Inflammatory macrophage treated with lipopolysaccharide for 1 hour (primary cell): ENCODE results near the gene COMT.

Source experiments
- DNase-seq, 2 donors: peaks; one replicate each; pipeline ENCODE4 v3.0.0-alpha.2; 2020 to 2022

Gene COMT

DNA sequence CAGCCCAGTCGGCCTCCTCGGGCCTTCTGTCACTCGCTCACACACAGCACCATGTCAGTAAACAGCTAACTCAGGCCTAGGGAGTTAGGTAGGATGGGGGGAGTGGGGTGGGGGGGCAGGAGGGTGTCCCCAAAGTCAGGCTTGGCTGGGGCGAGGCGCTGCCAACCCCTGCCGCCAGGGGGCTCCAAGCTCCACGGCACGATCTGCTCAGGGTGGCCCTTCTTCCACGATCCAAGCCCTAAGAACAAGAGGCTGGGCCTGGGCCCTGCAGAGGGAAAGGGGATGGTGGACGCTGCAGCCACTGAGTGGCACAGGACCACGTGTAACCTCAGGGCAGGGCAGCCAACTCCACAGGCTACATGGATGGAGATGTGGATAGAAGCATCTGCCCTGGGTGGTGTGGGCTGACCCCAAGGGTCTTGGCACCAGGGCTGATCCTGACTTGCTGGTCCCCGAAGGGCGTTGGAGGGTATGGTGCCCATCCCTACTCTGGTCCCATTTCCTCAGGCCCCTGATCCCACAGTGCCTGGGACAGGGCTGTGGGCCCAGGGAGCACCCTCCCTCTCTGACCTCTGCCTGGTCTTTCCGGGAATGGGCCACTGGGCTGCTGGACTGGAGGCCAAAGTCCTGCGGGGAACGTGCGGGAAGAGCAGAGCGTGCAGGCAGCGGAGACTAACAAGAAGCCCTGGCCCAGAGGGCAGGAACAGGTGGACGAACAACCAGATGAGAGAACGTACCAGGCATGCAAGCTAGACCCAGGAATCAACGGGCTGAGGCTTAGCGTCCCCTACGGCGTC is 29.1 kb downstream of the COMT start:
- DNase-seq = peak in 1 of 2 donors; percentile 77

DNA sequence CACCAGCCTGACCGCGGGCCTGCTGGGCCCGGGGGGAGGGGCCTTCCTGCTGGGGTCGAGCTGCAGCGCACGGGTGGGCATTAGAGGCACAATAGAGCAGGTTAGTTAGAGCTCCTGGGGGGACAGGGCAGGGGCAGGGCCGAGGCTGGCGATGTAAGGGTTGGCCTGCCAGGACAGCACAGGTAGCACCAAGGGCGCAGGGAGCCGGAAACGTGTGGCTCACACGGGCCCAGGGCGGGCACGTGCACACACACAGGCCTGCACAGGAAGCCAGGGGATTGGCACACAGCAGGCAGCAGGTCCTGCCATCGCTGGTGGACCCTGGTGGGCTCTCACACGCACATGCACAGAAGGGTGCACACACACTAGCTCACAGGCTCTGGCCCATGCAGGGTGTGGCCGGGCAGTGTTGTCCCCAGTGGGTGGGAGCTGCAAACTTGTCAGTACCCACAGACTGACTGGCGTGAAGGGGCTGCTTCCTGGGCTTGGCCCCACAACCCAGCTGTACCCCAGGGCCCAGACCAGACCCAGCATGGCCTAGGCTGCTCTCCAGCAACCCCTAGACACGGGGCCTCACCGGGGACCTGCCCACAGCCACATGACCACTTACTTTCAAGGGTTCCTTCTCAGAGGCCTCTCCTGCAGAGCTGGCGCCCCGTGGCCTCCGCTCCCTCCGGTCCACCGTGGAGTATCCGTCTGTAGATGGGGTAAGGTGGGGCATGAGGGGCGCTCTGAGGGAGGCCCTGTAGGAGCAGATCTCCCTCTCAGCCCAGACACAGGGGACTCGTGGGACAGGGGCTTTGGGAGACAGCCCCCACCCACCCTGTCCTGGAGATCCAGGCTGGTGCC is 29.9 kb downstream of the COMT start:
- no peak for DNase-seq

DNA sequence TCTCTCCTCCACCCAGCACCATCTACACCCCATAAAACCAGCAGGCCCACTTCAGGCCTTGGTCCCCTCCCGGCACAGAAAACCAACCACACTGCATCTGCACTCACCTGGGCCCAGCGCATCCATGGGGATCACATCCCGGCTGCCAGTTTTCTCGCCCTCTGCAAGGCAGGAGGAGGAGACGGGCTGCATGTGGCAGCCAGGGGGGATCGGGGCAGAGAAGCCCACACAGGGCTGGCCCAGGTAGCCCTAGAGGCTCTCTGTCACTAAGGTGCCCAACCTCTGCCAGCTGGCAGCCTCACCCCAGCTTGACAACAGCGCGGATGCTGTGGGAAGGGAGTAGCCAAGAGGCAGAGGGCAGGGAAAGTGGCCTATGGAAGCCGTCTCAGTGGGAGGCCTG is 30.7 kb downstream of the COMT start:
- no peak for DNase-seq

DNA sequence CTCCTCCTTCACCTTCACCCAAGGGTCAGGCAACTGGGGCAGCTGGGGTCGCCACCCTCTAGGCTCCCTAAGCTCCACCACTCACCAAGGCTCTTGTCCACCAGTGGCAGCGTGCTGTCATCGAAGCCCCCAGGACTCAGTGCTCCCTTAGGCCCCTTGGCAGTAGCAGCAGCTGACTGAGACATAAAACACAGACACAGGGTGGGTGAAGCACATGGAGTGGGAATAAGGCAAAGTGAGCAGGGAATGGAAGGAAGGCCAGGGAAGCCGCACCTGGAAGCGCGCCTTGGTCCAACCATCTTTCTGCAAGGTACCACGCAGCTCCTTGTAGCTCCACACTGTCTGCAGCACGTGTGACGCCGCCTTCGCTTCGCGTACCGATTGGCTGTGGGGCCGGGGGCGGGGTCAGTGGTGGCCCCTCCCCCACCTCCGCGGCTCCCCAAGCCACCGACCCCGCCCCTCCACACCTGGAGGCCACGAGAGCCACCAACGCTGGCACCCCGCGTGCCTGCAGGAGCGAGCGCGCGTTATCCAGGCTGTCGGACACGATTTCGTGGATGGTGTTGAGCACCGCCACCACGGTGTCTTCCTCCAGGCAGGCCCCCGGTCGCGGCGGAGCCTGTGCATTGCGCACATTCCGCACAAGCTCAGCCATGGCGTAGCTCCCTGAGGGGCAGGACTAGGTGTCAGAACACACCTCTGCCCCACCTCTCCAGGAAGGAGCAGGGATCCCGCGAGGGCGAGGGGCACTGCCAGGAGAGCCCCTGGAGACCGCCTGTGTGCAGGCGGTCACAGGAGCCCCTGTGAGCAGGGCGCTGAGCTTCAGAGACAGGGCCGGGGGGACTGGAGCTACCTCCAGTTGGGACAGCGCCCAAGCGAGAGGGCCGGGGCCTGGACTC is 31.3 kb downstream of the COMT start:
- no peak for DNase-seq

DNA sequence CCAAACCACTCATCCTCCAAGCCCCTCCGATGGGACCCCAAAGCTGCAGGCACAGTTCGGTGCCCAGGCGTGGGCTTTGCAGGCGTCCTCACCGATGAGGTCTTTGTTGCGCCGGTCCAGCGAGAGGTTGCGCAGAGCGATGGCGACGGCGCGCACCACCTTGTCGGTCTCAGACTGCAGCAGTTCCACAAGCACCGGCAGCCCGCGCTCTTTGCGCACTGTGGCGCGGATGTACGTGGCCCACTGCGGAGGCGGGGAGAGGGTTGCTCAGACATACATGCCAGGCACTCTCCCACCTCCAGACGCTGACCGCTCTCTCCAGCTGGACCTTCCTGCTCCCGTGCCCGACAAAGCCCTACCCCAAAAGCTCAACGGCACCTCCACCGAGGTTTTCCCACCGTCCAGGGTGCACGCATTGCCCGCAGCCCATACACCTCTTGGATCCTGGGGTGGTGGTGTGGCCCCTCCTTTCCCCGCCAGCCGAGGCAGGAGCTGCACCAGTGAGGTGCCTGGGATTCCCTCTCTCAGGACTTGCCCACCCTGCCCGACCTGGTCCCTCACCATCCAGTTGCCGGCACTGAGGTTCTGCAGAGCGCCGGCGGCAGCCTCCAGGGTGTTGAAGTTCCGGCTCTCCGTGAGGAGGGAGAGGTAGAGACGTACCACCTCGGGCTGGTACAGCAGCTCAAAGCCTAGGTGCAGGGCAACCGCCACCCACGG is 32.1 kb downstream of the COMT start:
- DNase-seq = no peak

DNA sequence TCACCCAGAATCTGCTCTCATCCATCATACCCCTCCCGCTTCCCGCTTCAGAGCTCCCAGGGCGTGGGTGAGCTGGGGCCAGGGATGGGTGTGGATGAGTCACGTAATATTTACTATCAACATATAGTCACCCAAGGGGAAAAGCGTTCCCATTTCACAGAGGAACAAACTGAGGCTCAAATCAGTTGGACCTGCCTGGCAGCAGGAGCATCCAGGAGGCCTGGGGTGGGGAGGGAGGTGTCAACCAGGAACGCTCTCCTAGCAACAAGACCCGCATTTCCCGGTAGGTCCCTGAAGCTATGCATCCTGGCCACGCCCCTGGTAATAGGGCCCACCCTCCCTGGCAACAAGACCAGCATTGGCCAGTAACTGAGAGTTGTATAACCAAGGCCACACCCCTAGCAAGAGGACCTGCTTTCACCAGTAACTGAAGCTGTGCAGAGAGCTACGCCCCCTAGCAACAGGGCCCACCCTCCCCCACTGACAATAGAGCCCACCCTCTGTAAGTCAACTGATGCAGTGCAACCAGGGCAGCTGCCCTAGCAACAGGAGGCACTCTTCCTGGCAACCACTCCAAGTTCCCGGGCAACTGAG is 32.8 kb downstream of the COMT start:
- peak in 1 of 2 donors; percentile 6 for DNase-seq

DNA sequence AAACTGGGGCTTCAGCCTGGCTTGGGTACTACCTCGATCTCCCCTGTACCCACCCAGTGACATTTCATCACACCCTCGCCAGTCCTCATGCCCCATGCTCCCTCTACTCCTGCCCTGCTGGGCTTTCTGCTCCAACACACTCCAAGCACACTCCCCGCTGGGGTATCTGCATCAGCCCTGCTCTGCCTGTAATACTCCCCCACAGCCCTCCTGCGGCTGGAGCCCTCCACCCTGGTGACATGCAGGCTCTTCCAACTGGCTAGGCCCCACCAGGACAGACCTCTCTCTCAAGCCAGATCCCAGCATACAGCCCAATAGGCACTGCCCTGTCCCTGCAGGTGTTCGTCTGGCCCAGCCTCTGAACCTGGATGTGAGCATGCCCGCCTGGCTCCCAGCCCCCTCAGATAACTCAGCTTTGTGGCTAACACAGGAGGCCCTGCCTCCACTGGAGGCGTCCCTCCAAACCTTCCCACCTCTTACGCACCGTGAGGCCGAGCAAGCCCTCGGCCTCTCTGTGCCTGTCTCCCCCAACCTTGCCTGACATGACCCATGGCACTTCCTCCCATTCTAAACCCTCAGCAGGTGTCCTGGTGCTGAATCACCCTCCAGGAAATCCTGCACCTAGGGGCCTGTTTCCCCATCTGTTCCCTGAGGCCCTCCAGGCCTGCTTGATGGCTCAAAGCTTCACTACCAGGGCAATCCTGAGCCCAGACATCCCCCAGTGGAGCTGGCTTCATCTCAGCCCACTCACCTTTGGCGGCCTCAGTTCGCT is 33.5 kb downstream of the COMT start:
- DNase-seq = no peak

DNA sequence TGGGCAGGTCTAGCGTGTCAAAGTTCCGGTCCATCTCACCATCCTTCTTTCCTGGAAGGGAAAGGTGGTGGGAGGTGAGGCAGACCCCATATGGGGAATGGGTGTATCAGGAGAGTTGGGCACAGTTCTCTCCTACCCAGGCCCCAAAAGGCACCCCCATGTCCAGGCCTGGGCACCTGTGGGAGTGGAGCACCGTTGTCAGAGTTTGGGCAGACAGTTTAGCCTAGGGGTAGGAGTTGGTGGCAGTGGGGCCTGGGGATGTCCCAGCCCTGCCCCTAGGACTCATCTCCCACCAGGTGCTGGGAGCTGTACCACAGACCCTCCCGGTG is 34.1 kb downstream of the COMT start:
- no peak for DNase-seq

DNA sequence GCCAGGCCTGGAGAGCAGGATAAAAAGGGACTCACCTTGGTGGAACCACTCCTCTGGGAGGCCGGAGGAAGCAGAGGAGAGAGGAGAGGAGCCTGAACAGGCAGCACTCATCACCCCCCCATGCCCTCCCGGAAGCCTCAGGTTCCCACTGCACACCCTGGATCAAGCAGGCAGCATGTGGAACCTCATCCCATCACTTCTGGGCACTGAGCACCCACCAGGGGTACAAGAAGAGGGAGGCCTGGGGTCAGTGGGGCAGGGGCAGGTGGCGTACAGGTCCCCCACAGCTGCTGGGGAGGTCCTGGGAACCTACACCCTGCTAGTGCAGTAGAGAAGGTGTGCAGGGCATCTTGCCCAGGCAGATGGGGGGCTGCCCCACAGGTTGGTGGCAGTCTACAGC is 35.1 kb downstream of the COMT start:
- DNase-seq = no peak

DNA sequence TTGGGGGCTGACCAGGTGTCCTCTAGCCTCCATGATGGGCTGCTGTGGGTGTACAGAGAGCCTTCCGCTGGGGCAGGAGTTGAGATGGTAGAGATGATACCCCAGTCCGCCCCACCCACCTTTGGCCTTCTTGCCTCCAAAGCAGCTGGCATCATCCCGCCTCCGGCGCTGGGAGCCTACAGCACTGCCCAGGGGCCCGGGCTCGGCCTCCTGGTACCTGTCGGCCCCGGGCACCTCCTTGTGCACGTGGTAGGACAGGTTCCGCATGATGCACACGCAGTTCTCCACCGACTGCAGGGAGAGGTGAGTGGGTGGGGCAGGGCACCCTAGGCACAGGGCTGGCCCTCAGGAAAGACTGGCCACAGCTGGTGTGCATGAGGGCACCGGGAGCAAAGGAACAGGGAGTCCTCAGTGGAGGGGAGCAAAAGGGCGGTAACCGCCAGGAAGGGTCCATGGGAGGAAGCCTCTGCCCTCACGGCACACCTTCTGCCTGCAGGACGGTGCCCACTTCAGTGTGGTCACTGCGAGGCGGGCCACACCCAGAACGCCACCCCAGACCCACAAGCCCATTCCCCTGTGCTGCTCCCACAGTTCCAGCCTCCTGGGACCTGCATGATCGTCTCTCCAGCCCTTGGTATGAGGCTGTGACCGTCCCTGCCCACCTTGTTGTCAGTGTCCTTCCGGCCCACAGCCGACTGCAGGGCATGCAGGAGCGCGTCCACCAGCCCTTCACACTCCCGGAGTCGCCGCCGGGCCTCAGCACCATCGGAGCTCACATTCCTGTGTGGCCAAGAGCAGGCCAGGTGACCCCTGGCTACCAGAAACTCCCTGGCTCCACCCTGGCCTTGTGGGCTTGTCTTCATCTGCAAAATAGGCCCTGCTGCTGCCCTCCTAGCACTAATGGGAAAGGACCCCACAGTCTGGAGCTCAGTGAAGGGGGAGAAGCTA is 36.0 kb downstream of the COMT start:
- no peak for DNase-seq

DNA sequence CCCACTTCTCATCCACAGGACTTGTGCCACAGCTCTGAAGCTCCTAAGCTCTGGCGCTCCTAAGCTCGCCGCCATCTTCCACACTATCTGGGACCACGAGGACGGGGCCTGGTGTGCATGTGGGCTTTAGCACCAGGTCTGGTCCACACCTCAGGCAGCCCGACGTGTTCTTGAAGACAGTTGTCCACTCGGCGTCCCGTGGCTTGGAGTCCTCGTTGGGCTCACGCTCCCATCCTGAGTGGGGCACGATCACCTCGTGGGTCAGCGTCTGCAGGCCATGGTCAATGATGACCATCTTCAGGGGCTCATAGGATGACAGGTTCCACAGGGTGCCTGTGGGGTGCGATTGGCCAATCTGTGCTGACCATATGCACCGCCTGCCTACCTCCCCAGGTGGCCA is 37.2 kb downstream of the COMT start:
- DNase-seq = no peak

DNA sequence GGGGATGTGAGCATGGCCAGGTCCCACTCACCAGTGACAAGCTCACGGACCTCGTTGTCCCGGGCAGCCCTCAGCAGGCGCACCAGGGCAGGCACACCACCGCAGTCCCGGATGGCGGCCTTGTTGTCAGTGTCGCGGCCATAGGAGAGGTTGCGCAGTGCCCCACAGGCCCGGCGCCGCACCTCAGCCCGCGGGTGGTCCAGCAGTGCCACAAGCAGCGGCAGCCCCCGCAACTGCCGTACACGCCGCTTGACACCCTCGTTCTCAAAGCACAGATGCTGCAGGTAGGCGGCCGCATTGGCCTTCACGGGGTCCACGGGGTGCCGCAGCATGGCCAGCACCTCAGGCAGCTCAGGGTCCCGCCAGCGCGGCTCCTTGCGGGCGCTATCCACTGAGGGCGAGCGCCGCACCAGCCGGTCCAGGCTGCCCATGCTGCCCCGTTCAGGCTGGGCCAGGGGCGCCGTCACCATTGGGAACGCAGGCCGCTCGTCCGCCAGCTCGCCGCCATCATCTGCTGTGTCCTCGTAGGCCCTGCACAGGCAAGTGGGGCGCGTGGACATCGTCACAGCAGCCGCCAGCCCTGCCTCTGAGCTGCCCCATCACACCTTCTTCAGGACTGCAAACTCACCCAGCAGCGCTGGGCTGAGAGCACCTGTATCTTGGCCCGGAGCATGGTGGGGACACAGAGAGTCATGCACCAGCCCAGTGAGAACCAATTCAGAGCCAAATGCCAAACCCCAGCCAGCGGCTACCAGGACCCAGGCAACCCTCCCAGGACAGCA is 38.3 kb downstream of the COMT start:
- DNase-seq = no peak

DNA sequence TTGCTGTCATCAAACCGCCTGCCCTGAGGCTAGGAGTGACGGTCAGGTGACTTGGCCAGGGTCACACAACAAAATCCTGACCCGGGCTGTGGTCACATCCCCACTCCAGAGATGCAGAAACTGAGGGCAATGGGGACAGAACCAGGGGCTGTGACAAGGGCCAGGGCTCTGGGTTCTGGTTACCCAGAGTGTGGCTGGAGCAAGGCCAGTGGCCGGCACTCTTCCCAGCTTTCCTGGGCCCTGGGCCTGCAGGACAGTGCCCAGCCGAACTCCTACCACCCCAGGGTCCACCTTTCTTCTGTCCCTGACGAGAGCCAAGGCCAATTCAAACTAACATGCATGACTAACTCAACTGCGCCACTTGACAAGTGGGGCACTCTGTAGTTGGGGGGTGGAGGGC is 39.2 kb downstream of the COMT start:
- no peak for DNase-seq

DNA sequence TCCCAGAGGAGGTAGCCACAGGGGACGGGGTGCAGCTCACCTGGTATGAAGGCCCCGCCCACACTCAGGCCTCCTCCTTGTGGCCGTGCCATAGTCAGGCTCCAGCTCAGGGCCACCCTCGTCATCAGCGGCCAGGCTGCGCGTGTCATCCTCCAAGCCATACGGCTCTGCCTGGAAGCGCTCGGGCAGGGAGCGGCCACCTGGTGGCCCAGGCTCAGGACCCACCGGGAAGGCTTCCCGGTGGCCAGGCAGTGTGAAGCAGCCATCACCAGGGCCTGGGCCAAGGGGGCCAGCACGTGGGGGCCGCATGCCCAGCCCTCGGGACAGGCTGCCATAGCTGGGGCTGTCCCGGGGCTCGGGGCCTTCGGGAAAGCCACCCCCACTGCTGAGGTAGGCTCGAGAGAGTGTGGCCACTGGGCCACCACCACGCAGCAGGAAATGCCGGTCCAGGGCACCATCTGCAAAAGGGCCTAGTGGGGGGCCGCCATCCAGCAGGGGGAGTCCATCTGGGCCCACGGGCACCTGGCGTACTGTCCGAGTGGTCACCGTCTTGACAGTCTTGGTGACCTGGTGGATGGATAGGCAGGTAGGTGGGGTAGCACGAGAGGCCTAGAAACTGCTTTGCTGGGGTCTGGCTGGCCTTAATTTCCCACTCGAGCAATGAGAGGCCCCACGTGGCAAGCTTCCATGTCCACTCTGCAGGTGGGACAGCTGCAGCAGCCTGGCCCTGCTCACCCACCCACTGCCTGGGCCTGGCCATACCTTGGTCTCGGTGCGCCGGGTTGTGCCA is 39.8 kb downstream of the COMT start:
- DNase-seq = no peak

DNA sequence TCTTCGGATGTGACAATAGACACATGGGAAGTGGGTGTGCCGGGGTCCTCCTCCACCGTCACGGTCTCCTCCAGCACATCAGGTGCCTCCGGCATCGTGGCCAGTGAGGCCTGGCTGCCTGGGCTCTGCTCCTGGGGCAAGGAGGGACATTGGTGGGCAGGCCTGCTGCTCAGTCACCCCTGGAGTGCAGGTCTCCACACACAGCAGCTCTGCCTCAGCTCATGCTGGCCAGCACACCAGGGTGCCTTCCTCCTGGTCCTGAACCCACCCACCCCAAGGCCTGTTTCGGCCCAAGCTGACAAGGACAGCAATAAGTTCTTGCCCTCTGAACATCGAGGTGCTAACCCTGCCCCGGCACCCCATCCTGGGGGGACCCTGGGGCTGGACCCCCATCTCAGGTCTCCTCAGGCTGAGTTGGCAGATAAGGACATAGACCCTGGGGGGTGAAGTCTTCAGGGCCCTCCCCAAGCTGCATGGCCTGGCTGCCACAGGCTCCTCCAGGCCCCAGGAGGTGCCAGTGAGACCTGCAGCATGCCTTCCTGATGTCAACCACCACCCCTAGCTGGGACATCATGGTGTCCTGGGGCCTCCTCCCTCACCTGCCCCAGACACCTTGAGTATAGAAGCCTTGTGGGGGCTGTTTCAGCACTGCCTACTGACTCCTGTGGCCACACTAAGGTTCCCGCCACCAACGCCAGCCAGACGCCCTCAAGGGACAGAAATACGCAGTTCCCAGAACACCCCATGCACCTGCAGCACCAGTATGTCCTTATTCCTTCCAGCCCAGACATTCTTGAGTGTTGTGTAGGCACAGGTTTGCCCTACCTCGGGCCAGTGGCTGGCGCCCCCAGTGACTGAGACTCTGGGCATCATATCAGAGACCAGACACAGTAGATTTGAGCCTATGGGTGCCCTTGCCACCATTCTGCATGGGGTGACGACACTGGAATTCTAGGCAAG is 40.7 kb downstream of the COMT start:
- no peak for DNase-seq

DNA sequence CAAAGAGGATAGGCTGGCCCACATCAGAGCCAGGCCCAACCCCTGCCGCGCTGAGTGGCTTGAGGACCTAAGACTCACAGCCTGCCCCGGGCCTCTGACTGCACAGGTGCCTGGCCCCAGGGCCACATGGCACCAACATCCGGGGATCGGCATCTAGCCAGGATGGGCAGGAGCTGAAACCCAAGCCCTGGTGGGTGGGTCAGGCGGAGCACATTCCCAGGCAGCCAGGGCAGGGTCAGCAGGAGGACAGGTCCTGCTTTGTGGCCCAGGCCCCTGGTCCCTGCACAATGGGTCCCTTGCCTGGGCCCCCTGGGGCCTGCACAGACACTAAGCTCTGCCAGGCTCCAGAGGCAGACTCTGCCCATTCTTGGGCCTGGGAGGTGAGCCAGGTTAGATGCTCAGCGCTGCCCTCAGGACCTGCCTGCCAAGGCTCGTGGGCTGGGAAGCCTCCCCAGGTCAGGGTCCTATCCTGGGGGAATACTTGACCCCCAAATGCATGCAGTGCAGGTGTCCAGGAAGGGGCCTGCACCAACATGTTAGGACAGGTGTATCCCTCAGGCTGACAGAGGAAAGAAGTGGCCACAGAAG is 41.5 kb downstream of the COMT start:
- no peak for DNase-seq

DNA sequence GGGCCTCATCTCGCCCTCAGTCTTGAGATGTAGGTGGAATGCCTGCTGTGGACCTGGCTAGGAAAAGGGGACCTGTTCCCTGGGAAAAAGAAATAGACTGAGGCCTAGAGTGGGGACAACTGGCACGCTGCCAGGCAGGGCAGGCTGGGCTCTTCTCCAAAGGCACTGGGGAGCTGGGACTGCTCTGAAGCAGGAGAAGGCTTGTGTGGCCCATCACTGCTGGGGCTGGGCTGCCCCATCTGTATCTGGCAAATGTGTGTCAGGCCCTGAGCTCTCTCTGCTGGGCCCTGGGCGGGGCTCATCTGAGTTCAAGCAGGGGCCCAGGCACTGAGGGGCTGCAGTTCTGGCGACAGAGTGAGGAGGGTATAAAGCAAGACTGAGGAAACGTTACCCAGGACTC is 42.2 kb downstream of the COMT start:
- no peak for DNase-seq
